HG02571 (cell line): ENCODE results near the gene CRYGS.
"Not testable (repeated sequence)": the region's sequence is repeated elsewhere in the genome, so short reads cannot be mapped to it uniquely, and the experiment has no call there.

Experiments
- ATAC-seq: cut with Tn5 transposase; IDR thresholded peaks from one replicate; pipeline ENCODE4 v1.9.1; 2021; ENCODE audit warnings: mild to moderate bottlenecking, moderate library complexity; ENCODE audit not compliant: unreplicated experiment

Gene CRYGS

GRCh38 chr3:186520431-186520830, 23.7 kb downstream of the CRYGS start:
- no peak for ATAC-seq

- no peak for ATAC-seq
These were observed 25.0 kb downstream of the CRYGS start for GRCh38 chr3:186519021-186519658.

DNA sequence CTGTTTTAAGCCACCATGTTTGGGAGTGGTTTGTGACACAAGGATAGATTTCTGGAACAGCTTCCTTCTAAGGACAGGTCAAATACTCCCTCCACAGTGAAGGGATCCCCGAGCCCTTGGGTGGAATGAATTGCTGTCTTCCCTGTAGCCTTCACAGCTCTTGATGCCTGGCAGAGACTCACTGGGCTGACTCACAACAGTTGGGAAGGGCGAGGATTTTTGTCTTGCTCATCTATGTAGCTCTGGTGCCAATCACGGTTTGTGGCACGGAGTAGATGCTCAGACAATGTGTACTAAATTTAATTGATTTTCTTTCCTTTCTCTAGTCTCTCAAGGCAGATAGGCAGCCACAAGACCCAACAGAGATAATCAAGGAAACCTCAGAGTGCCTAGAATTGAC, 27.0 kb downstream of the CRYGS start:
- no peak for ATAC-seq

DNA sequence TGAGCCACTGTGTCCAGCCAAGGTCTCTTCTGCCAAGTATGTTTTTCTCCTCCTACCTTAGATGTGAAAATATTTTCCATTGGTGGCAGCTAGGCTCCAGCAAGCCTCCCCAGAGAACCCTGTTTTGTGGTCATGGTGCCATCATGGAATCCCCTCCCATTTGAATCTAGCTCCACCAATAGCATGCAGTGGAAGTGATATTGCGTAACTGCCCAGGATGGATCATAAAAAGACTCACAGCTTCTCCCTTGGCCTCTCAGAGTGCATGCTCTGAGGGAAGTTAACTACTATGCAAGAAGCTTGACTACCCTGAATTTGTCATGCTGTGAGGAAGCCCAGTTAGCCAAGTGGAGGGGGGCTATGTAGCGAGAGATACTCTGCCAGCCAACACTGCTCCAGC, 27.5 kb downstream of the CRYGS start:
- ATAC-seq: no peak

DNA sequence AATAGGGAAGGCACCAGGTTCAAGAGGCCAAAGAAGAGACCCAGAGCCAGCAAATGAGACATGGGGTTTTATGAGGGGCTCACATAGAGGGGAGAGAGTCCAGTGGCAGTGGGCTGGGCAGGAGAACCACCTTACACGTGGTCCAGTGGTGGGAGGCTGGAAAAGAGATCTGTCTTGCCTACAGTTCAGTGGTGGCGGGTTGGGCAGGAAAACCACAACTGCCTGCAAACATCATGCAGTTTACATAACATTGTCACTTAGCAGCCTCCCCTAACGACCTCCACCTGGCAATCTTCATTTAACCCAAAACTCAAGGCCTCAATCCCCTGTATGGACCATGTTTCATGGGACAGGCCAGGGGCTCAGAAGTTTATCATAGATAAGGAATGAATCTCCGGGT, 29.1 kb downstream of the CRYGS start:
- ATAC-seq: no peak

DNA sequence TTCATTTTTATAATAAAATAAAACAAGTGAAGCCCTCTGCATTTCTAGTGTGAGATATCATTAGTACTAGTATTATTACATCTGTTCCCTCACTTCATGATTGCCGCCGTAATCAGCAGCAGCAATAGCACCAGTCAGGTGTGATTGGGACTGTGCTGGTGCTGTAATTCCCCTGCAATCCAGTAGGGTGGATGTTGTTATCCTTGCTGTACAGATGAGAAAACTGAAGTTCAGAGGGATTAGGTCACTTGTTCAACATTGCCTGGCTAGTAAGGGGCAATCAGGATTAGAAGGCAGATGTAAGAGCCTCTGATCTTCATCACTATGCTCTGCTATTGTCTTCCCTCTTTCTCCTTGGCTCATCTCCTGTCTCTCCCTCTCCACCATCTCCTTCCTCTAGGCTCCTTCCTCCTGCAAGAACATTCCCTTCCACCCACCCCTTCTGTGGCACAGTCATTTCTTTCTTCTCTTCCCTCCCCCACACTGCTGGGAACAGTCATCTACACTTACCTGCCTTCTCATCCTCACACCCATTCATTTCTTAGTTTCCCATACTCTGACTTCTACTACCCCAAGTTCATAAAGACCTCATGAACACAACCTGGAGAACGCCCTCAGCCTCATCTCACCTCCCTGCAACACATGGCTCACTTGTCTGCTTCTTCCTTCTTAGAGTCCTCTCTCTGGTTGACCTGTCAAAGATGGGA, 29.7 kb downstream of the CRYGS start:
- no peak for ATAC-seq

DNA sequence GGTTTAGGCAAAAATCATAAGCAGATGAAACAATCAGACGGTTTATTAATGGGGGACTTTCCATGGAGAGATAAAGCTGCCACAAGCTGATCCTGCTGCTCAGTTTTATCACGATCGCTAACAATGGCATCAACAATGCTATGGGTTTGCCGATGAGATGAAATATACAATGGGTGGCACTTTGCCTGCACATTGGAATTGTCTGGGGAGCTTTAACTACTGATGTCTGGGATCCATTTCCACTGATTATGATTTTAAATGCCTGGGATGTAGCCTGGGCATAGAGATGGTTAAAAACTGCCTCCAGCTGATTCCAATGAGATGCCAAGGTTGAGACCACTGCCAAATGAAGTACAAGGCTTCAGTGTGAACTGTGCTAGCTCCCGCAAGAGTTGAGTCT, 30.8 kb downstream of the CRYGS start:
- no peak for ATAC-seq

DNA sequence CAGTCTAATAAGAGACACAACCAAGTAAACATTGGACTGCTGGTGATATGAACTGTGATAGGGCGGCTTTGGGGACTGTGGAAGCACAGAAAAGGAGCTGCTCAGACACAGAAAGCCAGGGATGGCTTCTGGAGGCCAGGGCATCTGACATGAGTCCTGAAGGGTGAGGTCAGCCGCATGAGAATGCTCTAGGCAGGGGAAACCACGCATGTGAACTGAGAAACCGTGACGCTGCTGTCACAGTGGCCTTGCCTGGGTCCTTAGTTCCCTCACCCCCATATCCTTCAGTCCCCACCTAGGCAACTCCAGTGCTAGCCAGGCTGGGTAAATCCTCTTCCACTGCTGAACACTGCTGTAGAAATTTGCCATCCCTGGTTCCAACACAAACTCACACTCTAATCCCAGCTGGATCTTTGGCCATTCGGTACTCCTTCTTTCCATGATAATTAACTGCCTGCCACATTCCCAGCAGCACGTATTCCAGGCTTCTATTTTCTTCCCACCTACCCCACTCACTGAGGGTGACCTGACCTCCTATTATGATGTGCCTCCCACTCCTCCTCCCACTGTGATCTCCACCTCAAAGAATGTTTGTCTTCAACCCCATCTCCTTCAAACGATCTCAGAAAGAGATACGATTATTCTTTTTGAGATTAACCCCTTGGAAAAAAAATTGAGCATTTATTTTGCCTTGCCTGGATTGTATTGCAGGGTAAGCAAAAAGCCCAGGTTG, 31.4 kb downstream of the CRYGS start:
- no peak for ATAC-seq

DNA sequence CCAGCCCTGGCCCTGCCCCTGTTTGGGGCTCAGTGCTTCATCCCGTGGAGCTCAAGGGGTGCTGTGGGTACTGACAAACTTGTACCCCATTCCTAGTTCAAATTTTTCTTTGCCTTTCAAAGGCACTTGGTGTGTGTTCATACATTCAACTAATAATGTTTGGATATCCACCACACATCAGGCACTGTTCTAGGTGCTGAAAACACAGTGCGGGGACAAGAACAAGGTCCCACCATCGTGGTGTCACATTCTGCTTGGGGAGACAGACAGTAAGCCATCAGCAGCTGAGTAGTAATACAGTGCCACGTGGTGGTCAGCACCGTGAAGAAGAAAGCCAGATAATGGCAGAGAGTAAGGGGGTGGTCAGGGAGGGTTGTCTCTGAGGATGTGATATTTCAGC, 32.5 kb downstream of the CRYGS start:
- ATAC-seq: no peak

DNA sequence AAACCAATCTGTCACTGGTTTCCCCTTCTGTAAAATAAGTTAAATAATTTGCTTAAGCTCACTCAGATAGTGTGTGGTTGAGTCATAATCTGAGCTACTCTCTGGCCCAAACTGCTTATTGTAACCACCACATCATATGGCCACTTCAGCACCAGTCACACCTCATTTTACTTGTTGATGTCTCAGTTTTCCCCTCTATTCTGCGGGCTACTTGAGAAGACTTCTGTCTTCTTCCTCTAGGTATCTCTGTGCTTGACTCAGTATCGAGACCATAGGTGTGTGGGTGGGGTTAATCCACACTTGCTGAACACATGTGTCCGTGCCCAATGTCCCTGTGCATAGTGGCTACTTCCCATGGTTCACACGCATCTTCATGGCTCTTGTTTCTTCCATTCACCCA, 32.9 kb downstream of the CRYGS start:
- ATAC-seq: peak; percentile 78

- ATAC-seq: no peak
These were observed 33.7 kb downstream of the CRYGS start for GRCh38 chr3:186510374-186511079.

- no peak for ATAC-seq
These were observed 34.8 kb downstream of the CRYGS start for GRCh38 chr3:186509423-186509822.

GRCh38 chr3:186506857-186507256, 37.3 kb downstream of the CRYGS start:
- no peak for ATAC-seq

DNA sequence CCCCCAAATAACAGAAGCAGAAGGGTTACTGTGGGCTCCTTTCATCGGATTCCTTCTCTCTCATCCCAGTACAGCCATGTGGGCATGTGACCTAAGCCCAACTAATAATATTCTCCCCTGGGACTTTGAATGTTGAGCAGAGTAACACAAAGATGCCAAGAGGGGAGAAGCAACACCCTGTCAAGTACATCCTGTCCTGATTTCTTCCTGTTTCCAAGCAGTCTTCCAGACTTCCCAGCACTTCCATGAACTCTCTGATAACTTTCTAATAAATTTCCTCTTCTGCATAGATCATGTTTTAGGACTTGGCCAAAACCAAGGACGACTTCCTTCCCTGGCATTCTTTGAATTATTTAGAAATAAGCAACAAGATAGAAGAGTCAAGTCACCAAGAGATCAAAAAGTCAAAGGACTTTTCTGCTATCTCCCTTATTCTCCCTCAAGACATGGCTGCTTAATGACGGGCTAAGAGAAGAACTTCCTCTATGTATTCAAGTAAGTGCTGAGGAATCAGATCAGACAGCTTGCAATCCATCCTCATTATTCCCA, 37.9 kb downstream of the CRYGS start:
- ATAC-seq: no peak

DNA sequence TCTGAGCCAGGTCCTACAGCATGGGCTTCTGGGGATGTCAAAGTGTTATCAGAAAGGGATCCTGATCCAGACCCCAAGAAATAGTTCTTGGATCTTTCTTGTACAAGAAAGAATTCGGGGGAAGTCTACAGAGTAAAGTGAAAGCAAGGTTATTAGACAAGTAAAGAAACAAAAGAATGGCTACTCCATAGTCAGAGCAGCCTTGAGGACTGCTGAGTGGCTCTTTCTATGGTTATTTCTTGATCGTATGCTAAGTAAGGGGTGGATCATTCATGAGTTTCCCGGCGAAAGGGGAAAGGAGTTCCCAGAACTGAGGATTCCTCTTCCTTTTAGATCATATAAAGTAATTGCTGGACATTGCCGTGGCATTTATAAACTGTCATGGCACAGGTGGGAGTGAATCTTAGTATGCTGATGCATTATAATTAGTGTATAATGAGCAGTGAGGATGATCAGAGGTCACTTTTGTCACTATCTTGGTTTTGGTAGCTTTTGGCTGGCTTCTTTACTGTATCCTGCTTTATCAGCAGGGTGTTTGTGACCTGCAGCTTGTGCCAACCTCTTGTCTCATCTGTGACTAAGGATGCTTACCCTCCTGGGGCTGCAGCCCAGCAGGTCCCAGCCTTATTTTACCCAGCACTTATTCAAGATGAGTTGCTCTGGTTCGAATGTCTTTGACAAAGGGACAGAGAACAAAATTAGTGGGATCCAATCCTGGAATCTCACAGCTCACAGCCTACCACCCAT, 41.0 kb downstream of the CRYGS start:
- no peak for ATAC-seq

- ATAC-seq: no peak
These were observed 41.8 kb downstream of the CRYGS start for GRCh38 chr3:186502138-186502948.

GRCh38 chr3:186499949-186500348, 44.2 kb downstream of the CRYGS start:
- not testable (repeated sequence) for ATAC-seq

DNA sequence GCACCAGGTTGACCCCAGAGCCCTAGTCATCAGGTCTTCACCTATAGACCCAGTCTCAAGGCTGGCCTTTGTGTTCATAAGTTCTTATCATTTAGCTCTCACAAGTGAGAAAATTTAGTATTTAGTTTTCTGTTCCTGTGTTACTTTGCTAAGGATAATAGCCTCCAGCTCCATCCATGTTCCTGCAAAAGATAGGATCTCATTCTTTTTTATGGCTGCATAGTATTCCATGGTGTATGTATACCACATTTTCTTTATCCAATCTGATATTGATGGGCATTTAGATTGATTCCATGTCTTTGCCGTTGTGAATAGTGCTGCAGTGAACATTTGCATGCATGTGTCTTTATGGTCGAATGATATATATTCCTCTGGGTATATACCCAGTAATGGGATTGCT, 46.2 kb downstream of the CRYGS start:
- ATAC-seq: not testable (repeated sequence)

GRCh38 chr3:186497608-186498007, 46.6 kb downstream of the CRYGS start:
- ATAC-seq: no peak

- ATAC-seq: no peak
These were observed 47.5 kb downstream of the CRYGS start for GRCh38 chr3:186496635-186497034.
